HL-60/S4 treated with retinoic acid at 250 ng/mL for 4 days and 3 days (cell line): Measurements from ENCODE around the gene ZKSCAN1.
"Not testable (repeated sequence)": the region's sequence is repeated elsewhere in the genome, so short reads cannot be mapped to it uniquely, and the experiment has no call there.

ENCODE experiments used
- in situ Hi-C: fragments of 300-500 bp; cut with MboI; formaldehyde crosslinking; loops from 2 replicates; pipeline ENCODE4 v1.7.0; 2022; ENCODE audit warnings: low sequenced_read_pairs

The ZKSCAN1 gene

DNA sequence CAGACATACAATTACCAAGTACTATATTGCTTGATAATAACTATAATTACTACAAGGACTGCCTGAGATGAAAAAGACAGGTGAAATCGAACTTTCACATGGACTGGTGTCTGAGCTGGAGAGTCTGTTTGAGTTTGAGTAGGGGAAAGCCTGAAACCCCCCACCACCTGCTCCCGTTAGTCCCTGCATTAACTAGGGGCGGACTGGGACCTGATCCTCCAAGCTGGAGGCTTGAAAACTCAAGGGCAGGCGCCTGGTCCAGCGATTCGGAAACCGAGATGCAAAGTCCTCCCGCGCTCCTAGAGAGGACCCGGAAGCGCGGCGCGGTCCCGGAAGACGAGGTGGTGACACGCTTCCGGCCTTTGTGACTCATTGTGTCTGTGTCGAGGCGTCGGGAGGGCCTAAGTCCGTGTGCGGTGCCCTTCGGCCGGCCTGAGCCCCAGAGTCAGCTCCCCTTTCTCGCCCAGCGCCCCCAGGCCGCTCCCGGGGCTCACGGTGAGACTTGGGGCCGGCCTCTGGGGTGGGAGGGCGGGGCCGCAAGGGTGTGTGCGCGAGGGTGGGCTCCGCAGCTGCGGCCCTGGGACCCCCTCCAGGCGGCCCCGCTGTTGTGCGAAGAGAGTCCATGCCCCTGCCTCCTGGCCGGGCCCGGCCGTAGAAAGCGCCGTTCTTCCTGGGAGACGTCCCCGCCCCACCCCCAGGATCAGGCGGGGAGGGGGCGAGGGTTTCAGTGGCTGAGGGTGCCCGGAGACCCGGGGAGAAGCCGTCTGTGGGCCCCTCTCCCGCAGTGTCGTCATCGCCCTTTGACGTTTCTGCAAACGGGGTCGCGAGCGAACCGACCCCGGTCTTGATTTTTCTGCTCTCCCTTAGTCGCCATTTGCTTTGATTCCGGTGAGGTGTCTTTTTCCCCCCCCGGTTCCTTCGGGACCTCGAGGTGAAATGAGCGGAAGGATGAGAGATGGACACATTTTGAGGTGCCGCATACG lies at the start of gene ZKSCAN1:
ZKSCAN1 (plus strand) TSS at position 365 of the 983 bp plus-strand sequence. CDS start 7,911 bp downstream, outside the sequence.
- in situ Hi-C loops: no loop called here

DNA sequence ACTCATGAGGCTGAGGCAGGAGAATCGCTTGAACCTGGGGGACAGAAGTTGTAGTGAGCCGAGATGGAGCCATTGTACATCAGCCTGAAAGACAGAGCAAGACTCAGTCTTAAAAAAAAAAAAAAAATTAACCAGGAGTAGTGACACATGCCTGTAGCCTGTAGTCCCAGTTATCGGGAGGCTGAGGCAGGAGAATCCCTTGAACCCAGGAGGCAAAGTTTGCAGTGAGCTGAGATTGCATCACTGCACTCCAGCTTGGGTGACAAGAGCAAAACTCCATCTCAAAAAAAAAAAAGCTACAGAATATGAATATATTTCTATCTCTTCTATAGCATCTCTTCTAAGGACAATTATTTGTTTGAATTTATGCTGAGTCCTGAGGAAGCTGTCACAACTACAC lies 46.1 kb upstream of the ZKSCAN1 start:
- in situ Hi-C loops: no loop called here

DNA sequence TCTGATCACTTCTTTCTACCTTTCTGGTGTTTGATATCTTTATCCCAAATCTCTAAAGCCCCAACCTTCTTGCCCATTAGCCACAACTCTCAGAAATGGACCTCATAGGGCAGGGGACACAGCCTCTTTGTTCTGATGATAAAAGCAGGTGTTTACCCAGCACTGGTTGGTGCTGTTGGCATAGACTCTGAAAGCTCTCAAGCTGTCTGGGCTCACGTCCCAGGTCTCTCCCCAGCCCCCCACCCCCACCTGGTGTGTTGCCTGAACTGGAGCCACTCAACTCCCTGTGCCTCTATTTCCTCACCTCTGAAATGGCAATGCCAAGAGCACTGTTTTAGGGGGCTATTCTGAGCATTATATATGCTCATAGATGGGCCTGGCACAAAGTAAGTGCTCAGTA lies 45.6 kb upstream of the ZKSCAN1 start:
- in situ Hi-C loops: not testable (repeated sequence)

DNA sequence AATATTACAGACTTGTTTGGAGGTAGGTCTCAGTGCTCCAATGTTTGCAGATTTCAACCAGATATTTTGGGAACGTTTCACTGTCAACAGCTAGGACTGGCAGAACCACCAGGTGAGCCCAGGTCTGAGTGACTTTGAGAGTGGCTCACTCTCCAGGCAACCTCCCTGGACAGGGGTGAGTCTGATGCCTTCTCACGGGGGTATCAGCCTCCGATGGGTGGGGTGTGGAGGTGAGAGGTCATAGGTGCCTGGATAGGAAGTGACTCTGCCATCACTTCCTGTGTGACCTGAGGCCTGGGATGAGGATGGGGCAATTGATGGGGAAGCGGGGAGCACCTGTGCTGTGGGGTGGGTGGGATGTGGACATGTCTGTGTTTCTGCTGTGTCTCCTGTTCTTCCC lies 44.2 kb upstream of the ZKSCAN1 start:
- in situ Hi-C loops: no loop called here

DNA sequence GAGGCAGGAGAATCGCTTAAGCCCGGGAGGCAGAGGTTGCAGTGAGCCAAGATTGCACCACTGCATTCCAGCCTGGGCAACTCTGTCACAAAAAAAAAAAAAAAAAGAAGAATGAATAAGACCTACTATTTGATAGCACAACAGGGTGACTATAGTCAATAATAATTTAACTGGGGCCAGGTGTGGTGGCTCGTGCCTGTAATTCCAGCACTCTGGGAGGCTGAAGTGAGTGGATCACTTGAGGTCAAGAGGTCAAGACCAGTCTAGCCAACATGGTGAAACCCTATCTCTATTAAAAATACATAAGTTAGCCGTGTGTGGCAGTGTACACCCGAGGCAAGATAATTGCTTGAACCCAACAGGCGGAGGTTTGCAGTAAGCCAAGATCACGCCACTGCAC lies 41.6 kb upstream of the ZKSCAN1 start:
- in situ Hi-C loops: not testable (repeated sequence)

DNA sequence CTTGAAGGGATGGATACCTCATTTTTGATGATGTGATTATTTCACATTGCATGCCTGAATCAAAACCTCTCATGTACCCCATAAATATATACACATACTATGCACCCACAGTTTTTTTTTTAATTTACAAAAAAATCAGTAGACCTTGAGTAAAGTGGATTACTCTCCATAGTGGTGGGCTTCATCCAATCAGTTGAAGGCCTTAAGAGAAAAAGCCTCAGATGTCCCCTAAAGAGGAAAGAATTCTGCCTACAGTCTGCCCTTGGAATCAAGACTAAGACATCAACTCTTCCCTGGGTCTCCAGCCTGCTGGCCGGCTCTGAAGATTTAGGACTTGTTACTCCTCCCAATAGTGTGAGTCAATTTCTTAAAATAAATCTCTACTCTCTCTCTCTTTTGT lies 40.7 kb upstream of the ZKSCAN1 start:
- in situ Hi-C loops: no loop called here

DNA sequence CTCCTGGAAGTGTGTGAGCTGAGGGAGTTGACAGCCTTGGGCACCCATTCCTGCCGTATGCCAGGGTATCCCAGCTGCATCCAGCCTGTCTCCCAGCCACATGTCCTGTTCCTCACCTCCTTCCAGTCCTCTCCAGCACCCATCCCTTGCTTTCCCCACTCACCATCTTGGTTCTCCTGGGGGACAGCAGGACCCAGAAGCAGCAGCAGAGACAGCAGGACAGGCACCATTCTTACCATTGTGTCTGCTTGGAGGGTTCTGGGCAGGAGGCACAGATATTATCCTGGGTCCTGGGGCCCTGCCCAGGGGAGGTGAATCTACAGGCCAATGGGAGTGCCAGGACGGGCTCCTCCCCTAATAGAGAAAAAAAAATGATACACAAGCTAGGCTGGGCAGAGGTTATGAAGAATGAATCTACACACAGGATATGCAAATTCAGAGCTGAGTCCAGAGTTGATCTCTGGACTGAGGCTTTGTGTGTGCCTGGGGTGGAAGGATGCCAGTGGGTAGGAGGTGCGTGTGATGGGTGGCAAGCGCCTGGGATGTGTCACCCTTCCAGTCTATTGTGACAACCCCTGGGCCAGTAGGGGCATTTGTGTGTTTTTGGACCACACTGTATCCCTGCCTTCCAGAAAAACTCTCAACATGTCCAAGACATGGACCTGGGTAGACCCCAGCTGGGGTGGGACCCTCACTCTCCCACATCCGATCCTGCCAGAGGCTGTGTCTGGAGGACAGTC lies 39.4 kb upstream of the ZKSCAN1 start, which contains the start of gene AZGP1:
AZGP1 (minus strand) TSS at position 250 of the 740 bp plus-strand sequence; CDS start at position 239, 11 bp downstream.
- in situ Hi-C loops: no loop called here

DNA sequence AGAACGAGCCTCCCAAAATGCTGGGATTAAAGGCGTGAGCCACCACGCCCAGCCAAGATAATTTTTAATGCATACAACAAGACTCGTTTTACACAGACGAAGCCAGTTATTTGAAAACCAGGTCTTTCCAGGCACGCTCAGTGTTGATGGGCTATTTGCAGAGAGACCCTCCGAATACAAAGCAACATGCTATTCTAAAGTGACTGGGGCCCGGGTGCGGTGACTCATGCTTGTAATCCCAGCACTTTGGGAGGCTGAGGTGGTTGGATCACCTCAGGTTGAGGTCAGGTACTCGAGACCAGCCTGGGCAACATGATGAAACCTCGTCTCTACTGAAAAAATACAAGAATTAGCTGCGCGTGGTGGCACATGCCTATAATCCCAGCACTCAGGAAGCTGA lies 38.8 kb upstream of the ZKSCAN1 start:
- in situ Hi-C loops: no loop called here

DNA sequence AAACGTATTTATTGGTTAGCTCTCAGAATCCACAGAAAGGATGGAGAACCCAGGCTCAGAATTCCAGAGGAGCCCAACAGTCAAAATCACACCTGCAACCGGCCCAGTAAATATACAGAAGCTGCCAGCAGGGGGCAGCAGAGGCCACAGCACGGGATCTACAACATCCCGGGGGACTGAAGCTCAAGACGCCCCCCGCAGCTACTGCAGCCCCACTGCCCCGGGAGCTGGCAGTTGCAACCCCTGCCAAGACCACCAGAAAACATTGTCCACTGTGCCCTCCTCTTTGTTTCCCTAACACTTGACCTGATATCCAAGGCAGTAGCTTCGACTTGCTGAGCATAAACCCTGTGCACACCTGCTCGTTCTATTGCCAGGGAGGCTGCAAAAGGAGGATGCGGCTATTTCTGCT lies 35.6 kb upstream of the ZKSCAN1 start:
- in situ Hi-C loops: not testable (repeated sequence)

DNA sequence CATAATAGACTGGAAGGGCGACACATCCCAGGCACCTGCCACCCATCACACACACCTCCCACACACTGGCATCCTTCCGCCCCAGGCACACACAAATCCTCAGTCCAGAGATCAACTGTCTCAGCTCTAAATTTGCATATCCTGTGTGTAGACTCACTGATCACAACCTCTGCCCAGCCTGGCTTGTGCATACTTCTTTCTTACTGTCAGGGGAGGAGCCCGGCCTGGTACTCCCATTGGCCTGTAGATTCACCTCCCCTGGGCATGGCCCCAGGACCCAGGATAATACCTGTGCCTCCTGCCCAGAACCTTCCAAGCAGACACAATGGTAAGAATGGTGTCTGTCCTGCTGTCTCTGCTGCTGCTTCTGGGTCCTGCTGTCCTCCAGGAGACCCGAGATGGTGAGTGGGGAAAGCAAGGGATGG lies 34.9 kb upstream of the ZKSCAN1 start:
- in situ Hi-C loops: not testable (repeated sequence)

DNA sequence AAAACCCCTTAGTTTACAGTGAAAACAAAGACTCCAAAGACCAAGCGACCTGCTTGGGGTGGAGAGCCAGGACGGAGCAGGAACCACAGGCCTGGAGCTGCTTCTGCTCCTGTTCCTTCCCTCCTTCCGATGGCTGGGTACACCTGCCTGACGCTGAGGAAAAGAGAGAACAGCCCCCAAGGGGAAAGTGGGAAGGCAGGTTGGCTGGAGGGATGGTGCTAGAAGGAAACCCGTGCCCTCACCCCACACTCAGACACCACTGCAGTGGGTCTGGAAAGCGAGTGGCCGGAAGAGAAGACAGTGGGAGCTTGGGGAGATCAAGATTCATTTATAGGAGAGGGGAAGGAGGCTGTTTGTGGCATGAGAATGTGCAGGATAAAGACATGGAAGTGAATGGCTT lies 34.3 kb upstream of the ZKSCAN1 start:
- in situ Hi-C loops: not testable (repeated sequence)

DNA sequence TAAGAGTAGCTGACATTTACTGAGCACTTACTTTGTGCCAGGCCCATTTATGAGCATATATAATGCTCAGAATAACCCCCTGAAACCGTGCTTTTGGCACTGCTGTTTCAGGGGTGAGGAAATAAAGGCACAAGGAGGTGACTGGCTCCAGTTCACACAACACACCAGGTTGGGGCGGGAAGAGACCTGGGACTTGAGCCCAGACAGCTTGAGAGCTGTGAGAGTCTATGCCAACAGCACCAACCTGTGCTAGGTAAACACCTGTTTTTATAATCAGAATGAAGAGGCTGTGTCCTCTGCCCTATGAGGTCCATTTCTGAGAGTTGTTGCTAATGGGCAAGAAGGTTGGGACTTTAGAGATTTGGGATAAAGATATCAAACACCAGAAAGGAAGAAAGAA lies 30.8 kb upstream of the ZKSCAN1 start:
- in situ Hi-C loops: no loop called here

DNA sequence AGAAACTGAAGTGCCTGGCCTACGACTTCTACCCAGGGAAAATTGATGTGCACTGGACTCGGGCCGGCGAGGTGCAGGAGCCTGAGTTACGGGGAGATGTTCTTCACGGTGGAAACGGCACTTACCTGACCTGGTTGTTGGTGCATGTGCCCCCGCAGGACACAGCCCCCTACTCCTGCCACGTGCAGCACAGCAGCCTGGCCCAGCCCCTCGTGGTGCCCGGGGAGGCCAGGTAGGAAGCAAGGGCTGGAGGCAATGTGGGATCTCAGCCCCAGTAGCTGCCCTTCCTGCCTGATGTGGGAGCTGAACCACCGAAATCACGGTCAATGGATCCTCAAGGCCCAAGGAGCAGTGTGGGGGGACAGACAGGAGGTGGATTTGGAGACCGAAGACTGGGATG lies 28.1 kb upstream of the ZKSCAN1 start:
- in situ Hi-C loops: not testable (repeated sequence)

DNA sequence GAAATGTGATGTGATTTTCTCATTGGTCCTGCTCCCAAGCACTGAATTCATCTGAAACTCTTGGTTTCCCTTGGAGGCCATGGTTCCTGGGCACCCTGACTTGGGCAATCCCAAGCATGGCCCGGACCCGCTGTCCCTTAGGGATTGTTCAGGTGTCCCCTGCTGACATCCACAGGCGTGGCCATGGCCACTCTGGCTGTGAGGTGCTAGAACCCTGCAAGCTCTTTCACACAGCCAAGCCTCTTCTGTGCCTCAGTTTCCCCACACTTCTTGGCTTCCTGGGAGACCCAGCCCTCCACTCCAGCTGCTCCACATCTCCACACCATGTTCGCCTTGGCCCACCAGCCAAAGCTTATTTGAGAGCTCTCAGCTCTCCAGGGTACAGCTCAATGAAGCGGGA lies 27.6 kb upstream of the ZKSCAN1 start:
- in situ Hi-C loops: no loop called here

DNA sequence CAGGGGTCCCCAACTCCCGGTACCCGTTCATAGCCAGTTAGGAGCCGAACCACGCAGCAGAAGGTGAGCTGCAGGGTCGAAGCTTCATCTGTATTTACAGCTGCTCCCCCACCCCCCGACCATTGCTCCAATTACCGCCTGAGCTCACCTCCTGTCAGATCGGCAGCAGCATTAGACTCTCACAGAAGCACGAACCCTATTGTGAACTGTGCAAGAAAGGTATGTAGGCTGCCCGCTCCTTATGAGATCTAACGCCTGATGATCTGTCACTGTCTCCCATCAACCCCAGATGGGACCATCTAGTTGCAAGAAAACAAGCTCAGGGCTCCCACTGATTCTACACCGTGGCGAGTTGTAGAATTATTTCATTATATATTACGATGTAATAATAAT lies 24.9 kb upstream of the ZKSCAN1 start:
- in situ Hi-C loops: loop anchor here (5.0 kb wide), 1 partner anchor 78 kb away; no protein-coding TSS in a partner anchor

DNA sequence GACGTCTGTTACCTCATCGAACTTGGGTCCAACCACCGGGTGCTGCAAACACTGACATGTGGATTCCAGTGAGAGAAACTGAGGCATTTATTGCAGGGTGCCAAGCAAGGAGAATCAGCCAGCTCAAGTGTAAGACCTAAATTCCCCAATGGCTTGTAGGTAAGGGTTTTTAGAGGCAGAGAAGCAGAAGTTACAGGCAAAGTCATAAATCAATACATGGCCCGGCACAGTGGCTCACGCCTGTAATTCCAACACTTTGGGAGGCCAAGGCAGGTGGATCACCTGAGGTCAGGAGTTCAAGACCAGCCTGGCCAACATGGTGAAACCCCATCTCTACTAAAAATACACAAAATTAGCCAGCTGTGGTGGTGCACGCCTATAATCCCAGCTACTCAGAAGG lies 23.9 kb upstream of the ZKSCAN1 start:
- in situ Hi-C loops: loop anchor here (5.0 kb wide), 1 partner anchor 79 kb away; no protein-coding TSS in a partner anchor

DNA sequence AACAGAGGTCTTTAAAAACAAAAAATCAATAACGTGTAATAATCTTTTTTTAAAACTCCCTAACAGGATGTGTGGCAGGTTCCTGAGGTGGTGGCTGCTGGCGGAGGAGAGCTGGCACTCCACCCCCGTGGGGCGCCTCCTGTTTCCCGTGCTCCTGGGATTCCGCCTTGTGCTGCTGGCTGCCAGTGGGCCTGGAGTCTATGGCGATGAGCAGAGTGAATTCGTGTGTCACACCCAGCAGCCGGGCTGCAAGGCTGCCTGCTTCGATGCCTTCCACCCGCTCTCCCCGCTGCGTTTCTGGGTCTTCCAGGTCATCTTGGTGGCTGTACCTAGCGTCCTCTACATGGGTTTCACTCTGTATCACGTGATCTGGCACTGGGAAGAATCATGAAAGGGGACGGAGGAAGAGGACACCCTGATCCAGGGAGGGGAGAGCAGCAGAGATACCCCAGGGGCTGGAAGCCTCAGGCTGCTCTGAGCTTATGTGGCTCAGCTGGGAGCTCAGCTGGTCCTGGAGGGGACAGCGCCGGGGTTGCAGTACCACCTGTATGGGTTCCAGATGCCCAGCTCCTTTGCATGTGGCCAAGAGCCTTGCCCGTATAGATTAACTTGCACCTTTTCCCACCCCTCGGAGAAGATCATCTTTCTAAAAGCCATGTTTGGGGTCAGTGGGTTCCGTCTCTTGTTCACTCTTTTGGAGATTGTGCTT lies 22.9 kb upstream of the ZKSCAN1 start:
- in situ Hi-C loops: loop anchor here (5.0 kb wide), 1 partner anchor 80 kb away; no protein-coding TSS in a partner anchor

DNA sequence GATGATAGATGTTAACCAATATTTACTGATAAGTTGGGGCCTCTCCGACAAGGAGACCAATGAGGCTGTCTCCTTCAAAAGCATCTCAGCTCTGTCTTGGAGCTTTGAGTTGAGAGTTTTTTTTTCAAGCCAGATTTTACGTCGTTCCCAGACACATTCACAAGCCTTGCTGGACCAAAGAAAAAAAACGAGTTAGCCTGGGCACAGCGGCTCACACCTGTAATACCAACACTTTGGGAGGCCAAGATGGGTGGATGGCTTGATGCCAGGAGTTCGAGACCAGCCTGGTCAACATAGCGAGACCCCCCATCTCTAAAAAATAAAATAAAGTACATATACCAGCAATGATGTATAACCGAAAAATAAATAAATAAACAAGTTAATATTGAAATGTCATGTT lies 20.6 kb upstream of the ZKSCAN1 start:
- in situ Hi-C loops: loop anchor here (5.0 kb wide), 1 partner anchor 83 kb away; no protein-coding TSS in a partner anchor

DNA sequence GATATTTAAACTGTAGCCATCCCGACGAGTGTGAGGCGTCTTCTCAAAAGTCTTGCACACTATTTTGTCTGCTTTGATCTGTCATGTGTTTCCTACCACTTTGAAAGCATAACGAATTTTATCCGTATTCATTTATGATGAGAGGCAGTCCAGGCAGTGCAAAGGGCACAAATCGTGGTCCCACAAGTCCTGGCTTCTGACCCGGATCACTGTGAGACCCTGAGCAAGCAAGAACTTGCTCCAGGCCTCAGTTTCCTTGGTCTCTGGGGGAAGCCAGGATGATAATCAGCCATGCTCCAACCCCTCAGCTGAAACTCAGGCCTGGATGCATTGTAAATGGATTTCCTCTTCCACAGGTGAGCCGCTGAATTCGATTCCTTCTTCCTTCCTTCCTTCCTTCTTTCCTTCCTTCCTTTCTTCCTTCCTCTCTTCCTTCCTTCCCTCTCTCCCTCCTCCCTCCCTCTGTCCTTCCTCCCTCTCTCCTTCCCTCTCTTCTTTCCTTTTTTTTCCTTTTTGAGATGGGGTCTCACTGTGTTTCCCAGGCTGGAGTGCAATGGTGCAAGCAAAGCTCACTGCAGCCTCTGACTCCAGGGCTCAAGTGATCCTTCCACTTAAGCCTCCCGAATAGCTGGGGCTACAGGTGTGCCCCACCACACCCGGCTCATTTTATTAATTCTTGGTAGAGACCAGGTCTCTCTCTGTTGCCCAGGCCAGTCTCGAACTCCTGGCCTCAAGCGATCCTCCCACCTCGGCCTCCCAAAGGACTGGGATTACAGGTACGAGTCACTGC lies 18.4 kb upstream of the ZKSCAN1 start:
- in situ Hi-C loops: no loop called here

DNA sequence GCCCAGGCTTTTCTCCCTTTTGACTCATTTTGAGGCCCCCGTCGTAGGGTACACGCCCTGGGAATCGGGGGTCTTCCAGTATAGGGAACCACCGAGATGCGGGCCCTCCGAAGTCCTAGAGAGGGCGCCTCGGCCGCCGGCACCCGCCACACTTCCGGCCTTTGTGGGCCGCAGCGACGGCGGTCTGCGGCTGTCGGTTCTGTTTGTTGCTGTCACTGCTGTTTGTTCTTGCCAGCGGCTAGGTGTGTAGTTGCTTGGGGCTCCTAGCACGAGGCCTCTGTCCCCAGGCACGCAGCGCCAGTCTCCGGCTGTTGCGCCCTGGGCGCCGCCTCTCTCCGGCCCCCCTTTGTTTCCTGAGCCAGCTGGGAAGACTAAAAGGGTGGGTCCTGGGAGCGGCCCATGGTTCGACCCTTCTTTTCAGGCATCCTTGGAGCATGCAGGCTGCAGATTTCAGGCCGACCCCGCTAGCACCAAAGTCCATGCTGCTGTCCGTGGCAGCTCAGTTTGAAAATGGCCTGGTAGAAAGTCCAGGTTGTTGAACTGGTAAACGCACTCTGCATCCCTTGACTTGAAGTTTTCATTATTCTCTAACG lies 17.8 kb upstream of the ZKSCAN1 start:
- in situ Hi-C loops: no loop called here
